OCI-M1 (cell line): ENCODE data around the gene EBF3.

Experiments
- DNase-seq: peaks from one replicate; lab custom pipeline; 2025; lab: John Stamatoyannopoulos, UW

Gene EBF3

DNA sequence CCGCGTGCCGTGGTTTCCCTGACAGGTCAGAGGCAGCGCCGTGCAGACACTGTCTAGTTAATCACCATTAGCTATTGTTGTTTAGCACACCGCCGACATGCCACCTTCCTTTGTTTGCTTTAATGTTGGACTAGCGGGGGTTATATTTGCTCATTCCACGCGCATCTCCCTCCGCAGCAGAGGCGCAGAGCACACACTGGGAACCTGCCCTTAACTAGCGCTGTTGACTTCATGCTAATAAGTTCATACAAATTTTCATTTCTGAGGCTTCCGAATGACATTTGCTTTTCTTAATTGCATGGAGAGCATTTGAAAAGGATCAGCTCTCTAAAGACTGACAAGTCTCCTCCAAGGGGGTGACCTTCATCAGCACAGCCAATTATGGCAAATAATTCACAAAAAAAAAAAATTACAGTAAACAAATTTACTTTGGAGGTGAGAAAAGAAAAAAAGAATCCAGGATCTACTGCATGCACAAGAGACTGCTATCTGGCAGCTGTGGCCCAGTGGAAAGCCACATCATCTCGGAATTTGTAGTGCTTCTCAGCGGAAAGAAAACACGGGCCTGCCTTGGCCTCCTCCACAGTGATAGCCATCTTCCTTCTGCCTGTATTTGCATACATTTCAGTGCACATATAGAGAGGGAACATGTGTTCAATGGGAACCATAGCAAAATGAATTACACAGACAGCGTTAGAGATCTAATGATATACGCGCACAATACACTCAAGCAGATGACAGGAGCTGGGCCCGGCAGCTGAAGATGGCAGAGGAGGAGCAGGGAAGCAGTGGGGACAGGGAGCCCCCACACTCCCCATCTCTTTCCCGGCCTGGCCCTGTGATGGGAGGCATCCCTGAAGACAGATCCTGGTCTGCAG, 94.2 kb downstream of the EBF3 start:
- no peak for DNase-seq

DNA sequence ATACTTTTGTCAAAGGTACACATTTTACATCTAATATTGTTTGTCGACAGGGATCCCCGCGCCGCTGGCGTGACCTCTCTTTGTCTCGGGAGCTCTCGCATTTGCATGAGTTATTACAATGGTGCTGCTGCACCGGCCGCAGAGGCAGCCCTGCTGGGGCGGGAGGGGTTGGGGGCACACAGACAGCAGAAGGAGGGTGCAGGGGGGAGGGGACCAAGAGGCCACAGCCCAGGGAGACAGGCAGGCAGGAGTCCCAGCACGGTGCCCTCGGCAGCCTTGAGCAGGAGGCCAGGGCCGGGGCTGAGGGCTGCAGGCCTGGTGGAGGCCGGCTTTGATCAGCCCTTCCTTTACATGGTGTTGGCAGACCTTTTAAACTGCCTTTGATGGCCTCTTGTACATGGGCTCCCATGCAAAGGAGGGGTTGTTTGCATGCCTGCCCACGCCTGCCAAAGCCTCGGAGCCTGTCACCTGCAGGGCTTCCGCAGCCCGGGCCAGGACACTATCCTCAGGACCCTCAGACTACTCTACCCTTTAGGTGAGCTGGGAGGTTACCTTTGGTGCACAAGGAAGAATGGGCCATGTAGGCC, 95.5 kb downstream of the EBF3 start:
- no peak for DNase-seq

DNA sequence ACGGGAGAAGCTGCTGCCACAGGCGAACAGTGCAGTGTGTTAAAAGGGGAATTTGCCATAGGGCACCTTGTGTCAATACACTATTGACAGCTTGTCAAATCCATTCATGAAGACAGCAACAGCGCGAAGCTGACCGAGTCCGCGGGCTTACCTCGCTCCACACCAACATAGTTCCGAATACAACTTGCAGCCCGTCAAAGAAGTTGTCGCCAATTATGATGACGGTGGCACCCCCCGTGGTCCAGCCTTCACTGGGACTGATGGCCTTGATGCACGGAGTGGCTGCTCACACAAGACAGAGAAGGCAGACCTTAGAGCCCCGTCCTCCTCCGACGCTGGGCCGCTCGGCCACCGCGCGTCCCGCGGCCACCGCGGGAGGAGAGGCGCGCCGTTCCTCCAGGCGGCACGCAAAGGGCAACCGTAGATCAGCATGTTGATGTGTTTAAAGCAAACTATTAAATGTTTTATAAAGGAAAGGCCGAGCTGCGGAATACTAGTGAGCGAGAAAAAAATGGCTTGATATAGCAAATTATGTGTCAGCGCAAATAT, 96.4 kb downstream of the EBF3 start:
- DNase-seq = no peak

DNA sequence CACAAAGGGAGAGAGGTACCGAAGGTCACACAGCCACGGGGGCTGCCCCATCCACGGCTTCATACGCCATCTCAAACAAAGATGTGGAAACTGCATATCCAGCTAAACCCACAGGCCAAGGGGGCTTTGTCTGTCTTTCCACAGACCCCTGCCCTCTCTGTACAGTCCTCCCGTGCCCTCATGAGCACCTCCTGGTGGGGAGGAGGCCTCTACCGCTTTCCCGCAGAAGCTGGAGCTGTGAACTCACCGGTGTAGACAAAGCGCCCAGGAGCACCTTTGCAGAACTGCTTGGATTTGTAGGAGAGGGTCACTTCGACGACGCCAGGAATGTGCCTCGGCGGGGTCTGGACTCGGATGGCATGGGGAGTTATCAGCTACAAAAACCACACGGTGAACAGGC, 97.2 kb downstream of the EBF3 start:
- no peak for DNase-seq

DNA sequence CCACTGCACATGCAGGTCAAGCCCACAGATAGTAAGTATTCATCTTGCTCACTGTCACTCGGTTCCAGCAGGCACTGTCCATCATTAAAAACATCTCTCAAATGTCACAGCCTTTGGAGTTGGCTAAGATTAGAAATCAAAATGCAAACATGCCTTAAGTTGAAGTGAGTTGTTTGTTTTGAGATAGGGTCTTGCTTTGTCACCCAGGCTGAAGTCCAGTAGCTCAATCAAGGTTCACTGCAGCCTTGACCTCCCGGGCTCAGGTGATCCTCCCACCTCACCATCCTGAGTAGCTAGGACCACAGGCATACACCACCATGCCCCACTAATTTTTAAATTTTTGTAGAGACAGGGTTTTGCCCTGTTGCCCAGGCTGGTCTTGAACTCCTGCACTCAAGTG, 98.1 kb downstream of the EBF3 start:
- no peak for DNase-seq

DNA sequence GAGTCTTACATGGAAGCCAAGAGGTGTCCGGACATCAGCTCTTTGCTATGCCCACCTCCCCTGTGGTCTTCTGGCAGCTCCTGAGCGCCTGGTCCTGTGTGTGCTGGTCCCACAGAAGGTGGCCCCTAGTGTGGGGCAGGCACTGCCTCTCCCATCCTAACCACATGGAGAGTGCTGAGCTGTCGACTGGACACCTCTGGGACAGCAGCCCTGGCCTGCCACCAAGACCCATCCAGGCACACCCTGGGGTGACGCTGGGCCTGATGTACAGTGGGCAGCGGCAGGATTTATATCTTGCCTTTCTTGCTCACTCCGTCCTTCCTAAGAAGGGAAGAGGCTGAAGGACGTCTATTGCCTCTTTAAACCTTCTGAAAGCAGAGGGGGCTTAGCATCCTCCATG, 98.7 kb downstream of the EBF3 start:
- no peak for DNase-seq

DNA sequence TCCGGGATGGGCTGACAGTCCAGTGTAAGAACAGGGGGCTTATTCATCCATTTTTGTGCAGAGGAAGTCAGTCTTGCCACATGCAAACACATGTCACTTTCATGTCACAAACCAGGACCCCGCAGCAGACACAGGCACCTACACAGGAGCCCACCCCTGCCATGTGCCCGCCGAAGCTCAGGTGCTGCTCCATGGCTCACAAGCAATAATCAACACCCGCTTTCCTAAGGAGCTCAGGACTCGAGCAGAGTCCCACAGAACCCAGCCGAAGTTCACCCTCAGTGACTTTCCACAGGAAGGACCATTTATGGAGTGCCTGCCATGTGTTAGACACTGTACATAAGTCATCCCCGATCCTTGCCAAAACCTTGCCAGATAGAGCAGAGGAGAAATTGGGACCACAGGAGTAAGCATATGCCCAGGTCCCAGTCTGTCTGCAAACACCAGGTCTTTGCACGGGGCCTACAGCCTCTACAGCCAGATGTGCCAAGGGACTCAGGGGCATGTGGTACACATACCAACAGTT, 99.4 kb downstream of the EBF3 start:
- DNase-seq = no peak

DNA sequence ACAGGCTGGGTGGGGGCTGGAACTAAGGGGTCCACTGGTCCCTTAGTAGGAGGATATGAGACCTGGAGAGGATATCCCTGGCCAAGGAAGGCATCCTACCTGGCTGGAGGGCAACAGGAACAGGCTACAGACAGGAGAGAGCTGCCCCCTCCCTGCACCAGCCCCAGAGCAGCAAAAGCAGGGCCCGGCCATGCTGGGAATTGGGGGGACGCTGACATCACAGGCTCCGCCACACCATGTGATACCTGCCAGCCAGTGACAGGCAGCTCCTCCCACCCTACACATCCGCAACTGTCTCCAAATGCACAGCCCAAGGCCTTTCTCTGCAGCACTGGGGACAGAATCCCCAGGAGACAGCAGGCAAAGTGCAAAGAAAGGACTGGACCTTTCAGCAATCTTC, 100.0 kb downstream of the EBF3 start:
- DNase-seq = no peak

DNA sequence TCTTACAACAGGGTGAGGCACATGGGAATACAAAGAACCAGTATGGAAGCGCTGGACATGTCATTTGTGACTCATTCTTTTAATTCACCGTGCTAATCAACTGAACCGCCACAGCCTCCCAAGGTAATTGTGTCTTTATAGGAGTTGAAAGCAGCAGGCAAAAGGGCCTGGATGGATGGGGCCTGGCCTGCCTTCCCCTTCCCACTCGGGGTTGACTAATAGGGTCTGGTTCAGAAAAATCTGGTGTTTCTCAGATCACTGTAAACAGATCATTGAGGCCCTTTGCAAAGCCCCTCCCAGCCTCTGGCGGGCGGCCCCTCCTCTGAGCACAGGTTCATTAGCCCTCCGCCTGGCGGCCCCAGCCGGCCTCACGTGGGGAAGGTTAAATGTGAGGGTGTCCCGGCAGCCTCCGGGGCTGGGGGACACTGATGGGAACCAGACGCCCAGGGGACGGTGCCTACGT, 100.8 kb downstream of the EBF3 start:
- DNase-seq = no peak

DNA sequence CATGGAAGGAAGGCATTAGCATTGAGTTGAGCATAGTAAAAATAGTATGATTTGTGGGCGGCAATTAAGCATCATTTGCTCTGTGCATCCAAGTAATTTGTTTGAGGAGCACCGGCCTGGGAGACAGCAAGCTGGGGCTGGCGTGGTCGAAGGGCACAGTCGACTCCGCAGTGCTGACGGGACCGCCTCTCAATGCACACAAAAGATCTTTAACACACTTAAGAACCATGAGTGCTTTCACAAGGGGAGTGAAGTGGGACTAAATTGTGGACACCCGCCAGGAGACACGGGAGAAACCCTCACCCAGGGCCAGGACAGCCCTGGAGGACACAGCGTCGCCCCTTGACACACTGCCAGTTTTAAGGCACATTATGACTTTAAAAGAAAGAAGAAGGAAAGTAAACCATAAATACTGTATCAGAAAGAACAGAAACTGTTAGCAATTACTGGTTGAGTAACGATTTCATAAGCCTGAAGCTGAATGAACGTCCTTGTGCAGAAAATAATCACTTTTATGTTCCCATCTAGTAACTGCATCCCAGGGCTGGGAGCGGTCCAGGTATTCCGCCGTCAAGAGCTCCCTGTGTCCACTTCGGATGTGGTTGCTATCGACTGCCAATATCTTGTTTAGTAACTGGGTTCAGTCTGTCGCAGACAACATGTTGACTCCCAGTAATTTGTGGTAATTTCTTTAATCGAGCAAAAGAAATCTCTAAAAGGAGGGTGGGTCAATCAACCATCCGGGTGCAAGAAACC, 102.1 kb downstream of the EBF3 start:
- DNase-seq = no peak

DNA sequence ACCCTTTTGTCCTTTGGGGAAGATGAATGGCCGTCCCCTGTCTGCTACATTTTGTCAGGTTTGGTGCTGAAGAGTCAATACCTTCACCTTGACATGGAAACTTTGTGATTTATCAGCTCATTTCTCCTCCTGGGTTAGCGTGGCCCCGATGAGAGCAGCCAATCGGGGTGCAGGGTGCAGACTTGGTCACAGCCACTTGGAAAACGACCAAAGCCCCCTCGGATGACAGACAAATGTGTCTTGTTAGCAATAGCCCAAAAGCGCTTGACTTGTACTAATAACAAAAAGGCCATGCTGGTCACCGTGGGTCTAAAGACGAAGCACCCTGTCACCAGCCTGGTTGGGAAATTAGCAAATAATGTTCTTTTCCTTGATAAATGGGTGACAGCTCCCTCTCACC, 103.7 kb downstream of the EBF3 start:
- no peak for DNase-seq

DNA sequence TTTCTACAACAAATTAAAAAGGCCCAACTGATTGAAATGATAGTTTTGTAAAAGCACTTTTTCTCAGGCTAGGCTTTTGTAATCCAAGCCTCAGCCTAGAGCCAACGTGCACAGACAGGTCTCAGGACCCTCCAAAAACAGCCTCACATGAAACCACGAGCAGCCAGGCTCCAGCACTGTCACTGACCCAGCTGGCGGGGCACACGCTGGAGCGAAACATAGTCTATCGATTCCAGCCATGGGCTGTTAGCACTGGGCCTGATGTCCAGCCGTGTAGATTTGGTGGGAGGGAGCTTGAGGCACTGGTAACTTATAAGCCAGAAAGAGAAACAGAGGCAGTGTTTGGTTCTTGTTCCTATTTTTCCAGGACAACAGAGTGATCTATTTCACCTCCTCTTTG, 104.5 kb downstream of the EBF3 start:
- no peak for DNase-seq

DNA sequence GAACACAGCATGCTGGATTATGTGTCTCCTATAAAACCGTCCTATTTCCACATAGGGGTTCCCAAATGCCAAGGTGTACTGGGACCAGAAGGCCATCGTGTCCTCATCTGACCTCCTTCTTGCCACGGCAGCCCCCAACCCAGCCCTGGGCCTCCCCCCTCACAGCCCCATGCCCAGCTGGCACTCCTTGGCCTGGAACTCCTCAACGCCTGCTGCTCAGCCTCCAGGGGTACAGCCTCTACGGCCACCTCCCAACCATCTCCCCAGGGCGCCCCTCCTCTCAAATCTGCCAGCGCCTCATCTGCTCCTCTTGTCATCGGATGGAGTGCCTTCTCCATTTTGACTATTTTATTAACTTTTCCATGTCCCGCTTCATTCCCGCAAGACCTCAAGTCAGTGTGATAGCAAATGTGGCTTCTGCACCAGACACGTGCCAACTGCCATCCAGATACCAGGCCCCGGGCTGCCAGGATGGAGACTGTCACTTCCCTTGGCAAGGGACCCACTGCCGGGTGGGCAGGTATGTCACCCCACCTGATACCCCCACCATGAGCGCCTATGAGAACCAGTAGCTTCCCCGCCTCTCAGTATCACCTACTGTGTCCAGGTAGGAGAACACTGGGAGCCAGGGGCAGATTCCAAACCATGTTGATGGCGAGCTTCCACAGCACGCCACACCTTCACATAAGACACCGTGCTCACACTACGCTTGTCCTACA, 106.7 kb downstream of the EBF3 start:
- no peak for DNase-seq

DNA sequence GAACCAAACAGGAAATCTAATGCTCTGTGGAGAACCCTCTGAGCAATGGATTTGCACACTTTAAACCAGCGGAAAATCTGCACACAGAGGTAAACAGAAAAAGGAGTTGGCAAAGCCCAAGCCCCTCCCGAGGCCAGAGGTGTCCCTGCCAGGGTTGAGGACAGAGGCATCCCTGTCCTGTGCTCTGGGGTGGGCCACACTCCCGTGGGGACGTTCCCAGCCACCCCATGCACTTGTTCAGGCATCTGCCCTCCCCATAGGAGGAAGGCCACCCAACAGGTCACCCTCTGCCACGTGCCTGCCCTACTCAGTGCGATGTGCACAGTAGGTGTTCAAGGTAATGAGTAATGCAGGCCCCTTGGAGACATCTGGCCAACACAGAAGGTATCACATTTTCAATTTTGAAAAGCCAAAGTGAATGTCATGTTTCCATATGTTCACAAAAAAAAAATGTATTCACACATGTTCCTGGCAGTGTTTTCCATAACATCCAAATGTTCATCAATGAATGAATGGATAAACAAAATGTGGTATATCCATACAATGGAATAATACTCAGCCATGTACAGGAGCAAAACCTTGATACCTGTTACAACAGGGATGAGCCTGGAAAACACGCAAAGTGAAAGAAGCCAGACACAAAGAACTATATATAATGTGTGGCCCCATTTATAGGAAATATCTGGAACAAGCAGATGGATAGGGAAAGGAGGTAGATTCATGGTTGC, 108.1 kb downstream of the EBF3 start:
- DNase-seq = no peak

DNA sequence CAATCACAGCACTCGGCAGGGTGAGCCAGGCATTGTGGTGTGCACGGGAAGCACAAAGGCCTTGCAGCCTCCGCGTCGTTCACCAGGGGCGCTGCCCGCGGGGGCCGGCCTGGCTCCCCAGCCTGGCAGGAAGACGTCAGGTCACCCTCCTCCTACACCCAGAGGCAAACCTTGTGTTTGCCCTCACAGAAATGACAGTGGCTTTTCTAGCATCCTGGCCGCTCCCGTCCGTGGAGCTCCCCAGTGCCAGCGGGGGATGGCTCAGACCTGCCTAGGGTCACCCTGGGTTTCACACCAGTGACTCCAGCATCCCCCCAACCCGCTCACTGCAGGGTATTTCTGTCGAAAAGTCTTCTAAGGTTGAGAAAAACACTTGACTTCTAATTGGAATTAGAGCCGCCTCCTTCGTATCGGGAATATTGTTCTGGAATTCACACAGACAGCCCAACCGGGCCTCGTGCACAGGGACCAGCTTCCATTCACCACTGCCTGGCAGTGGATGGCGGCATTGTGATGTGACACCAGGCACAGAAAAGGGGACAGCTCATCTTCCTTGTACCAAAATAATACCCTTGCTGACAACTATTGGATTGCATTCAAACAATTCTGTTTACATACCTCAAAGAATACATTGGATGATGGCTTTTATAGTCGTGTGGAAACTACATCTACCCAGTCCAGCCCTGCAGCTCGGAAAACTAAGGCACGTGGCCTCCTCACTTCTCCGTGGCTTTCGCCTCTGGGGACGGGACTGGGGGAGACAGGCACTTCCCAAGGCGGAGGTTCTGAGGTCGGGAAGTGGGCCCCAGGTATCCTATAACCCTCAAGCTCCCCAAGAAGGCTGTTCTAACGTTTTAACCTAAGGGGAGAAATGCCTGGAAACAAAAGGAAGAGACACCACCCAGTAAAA, 109.0 kb downstream of the EBF3 start:
- no peak for DNase-seq

DNA sequence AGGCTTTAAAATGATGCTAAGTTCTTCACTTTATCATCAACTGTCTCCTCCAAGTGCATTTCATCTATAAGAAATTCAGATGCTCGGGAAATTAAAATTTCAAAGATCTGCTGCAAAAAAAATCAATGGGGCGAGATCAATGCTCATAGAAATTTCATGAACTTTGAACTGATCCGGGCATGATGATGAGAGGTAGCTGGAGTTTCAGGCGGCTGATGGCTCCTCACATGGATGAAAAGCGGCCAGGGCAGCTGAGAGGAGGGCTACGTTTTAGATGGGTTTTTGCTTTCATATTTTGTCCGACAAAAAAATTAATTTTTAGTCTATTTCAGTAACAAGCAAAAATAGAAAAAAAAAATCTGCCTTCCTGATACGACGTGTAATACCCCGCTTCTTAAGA, 109.9 kb downstream of the EBF3 start:
- no peak for DNase-seq

DNA sequence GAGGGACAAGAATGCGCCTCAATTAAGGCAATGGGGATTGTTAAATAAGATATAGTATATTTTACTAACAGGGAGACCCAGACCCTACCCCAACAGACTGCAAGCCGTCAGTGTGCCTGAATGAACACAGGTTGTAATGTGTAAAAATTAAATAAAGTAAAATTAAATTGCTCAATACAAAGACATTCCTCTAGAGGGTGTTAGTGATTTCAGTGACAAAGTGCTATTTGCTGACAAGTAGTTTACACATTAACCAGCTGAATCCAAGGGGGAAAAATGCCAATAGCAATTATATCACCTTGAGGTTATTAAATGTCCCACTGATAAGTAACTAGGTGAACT, 110.5 kb downstream of the EBF3 start:
- peak; percentile 22 for DNase-seq

DNA sequence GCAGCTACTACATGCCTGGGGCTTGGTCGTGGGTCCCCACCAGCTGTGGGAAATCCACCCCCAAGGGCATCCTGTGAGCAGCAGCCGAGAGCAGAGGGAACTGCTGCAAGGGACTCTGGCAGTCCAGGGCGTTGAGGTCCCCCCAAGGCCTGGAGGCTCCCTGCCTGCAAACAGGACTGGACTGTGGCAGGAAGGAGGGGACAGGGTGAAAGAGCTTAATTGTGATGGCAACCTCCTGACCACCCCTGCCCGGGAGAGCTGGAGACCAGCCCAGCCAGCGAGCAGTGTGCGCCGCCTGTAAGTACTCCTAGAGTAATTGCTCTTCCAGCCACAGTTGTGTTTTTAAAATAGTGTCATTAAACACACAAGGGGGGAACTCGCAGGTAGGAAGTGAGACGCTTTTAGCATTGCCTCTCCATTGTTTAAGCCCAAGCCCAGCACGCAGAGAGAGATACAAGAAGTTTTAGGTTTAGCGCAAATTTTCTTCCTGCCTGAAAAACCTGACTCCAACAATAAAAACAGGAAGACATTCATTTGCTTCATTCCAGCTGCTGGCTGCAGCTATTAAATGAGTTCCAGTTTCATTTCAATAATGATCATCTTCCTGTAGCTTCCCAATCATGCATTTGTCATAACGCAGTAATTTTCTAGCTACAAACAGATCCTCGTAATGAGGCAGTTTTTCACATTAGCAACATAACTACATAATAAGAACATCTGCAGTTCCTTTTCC, 111.1 kb downstream of the EBF3 start:
- no peak for DNase-seq

DNA sequence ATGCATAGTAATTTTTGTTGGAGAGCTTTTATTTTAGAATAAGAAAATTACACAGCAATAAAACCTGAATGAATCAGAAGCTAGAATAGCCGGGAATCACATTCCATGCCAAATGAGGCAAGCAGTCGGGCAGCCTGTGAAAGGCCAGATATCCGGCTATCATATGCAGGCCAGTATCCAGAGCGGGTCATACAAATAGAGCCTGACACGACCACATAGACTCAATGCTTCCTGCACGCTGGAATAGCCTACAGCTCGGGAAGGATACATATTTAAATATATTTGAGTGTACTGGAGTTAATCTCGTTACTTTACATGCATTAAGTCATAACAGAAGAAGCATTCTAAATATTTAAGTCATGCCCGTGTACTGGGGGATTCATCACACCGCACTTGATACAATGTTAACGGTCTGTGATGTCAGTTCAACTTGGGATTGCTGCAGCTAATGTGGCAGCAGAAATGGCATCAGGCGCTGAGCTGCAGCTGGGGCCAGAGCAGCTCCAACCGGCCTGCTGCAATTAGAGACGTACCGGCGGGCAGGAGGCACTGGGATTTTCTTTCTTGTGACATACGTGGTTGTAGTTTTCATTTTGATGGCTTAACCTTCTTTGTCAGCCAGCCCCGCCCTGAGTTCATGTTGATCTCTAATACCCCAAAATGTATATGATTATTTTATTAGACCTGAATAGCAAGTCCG, 112.0 kb downstream of the EBF3 start:
- no peak for DNase-seq
